T-helper 2 cell treated with Interferon-gamma antibody and Interleukin-4, amounts not matched to agents 5 μg/mL and 100 μg/mL, for 36 hours (primary cell): ENCODE data around the gene NUP93.
"Not testable (repeated sequence)": the region's sequence is repeated elsewhere in the genome, so short reads cannot be mapped to it uniquely, and the experiment has no call there.

Experiments
- DNase-seq: peaks from one replicate; pipeline ENCODE4 v3.0.0; 2021; ENCODE audit warnings: low spot score
- H3K27ac Mint-ChIP-seq: one replicate; pipeline ENCODE4 v1.8.0; 2021; ENCODE audit warnings: mild to moderate bottlenecking, mixed read lengths
- H3K27me3 Mint-ChIP-seq: one replicate; pipeline ENCODE4 v1.8.0; 2021; ENCODE audit warnings: low read depth, mixed read lengths
- H3K36me3 Mint-ChIP-seq: one replicate; pipeline ENCODE4 v1.8.0; 2021; ENCODE audit warnings: low read depth, mixed read lengths
- H3K4me1 Mint-ChIP-seq: one replicate; pipeline ENCODE4 v1.8.0; 2021; ENCODE audit warnings: low read depth, mixed read lengths
- H3K4me3 Mint-ChIP-seq: one replicate; pipeline ENCODE4 v1.8.0; 2022; ENCODE audit warnings: mild to moderate bottlenecking, moderate library complexity, mixed read lengths
- H3K9me3 Mint-ChIP-seq: one replicate; pipeline ENCODE4 v1.8.0; 2021; ENCODE audit warnings: mixed read lengths

The NUP93 gene

GRCh38 chr16:56697456-56698155, 32.3 kb upstream of the NUP93 start:
- no peak overlapping the region for H3K27ac Mint-ChIP-seq
- H3K4me1 Mint-ChIP-seq = peaks cover 8% of the 10 kb centered on the region

GRCh38 chr16:56700195-56700594, 29.7 kb upstream of the NUP93 start:
- Mint-ChIP-seq H3K27ac (no peak overlapping the region), H3K4me1 (peaks cover 8% of the 10 kb centered on the region), H3K4me3 (no peak overlapping the region), H3K36me3 (no peaks in the 10 kb centered on the region), H3K27me3 (no peaks in the 10 kb centered on the region), H3K9me3 (no peaks in the 10 kb centered on the region)
- DNase-seq = no peak

More at GRCh38 chr16:56697456-56698155, 32.3 kb upstream of the NUP93 start:
- DNase-seq = no peak
- Mint-ChIP-seq H3K4me3 (no peak overlapping the region), H3K9me3 (no peaks in the 10 kb centered on the region), H3K36me3 (no peaks in the 10 kb centered on the region), H3K27me3 (no peaks in the 10 kb centered on the region)

GRCh38 chr16:56700631-56701030, 29.3 kb upstream of the NUP93 start:
- Mint-ChIP-seq H3K36me3 (no peaks in the 10 kb centered on the region), H3K27me3 (no peaks in the 10 kb centered on the region), H3K27ac (no peak overlapping the region), H3K4me3 (no peak overlapping the region), H3K4me1 (peaks cover 8% of the 10 kb centered on the region), H3K9me3 (no peaks in the 10 kb centered on the region)
- no peak for DNase-seq

GRCh38 chr16:56701534-56701933, 28.4 kb upstream of the NUP93 start:
- H3K36me3 Mint-ChIP-seq = no peaks in the 10 kb centered on the region
- H3K4me1 Mint-ChIP-seq = peaks cover 8% of the 10 kb centered on the region
- H3K9me3 Mint-ChIP-seq = no peaks in the 10 kb centered on the region
- DNase-seq = no peak
- no peak overlapping the region for H3K27ac Mint-ChIP-seq
- no peak overlapping the region for H3K4me3 Mint-ChIP-seq
- no peaks in the 10 kb centered on the region for H3K27me3 Mint-ChIP-seq

GRCh38 chr16:56702836-56703235, 27.1 kb upstream of the NUP93 start:
- H3K9me3 Mint-ChIP-seq = no peaks in the 10 kb centered on the region
- DNase-seq = no peak
- no peak overlapping the region for H3K4me3 Mint-ChIP-seq
- peaks cover 8% of the 10 kb centered on the region for H3K4me1 Mint-ChIP-seq
- H3K27ac Mint-ChIP-seq = no peak overlapping the region
- H3K27me3 Mint-ChIP-seq = no peaks in the 10 kb centered on the region
- no peaks in the 10 kb centered on the region for H3K36me3 Mint-ChIP-seq

- Mint-ChIP-seq H3K27me3 (no peaks in the 10 kb centered on the region), H3K4me3 (peak overlapping the region; percentile 53), H3K27ac (peak overlapping the region; percentile 39), H3K4me1 (peaks cover 16% of the 10 kb centered on the region), H3K9me3 (no peaks in the 10 kb centered on the region), H3K36me3 (no peaks in the 10 kb centered on the region)
- DNase-seq = no peak
These were observed 21.1 kb upstream of the NUP93 start for GRCh38 chr16:56708525-56709442.

- no peak for DNase-seq
- H3K9me3 Mint-ChIP-seq = no peaks in the 10 kb centered on the region
- no peaks in the 10 kb centered on the region for H3K27me3 Mint-ChIP-seq
- H3K4me1 Mint-ChIP-seq = peaks cover 16% of the 10 kb centered on the region
- H3K36me3 Mint-ChIP-seq = no peaks in the 10 kb centered on the region
- no peak overlapping the region for H3K27ac Mint-ChIP-seq
- peak overlapping the region; percentile 53 for H3K4me3 Mint-ChIP-seq
These were observed 20.4 kb upstream of the NUP93 start for GRCh38 chr16:56709443-56710040.

- DNase-seq = no peak
- Mint-ChIP-seq H3K9me3 (no peaks in the 10 kb centered on the region), H3K36me3 (no peaks in the 10 kb centered on the region), H3K27ac (no peak overlapping the region), H3K27me3 (no peaks in the 10 kb centered on the region), H3K4me1 (peaks cover 16% of the 10 kb centered on the region), H3K4me3 (no peak overlapping the region)
These were observed 19.7 kb upstream of the NUP93 start for GRCh38 chr16:56710181-56710737.

GRCh38 chr16:56711862-56712261, 18.1 kb upstream of the NUP93 start:
- Mint-ChIP-seq H3K36me3 (no peaks in the 10 kb centered on the region), H3K27me3 (no peaks in the 10 kb centered on the region), H3K27ac (no peak overlapping the region), H3K9me3 (no peaks in the 10 kb centered on the region), H3K4me1 (peaks cover 16% of the 10 kb centered on the region), H3K4me3 (no peak overlapping the region)
- DNase-seq = no peak

- Mint-ChIP-seq H3K36me3 (no peaks in the 10 kb centered on the region), H3K4me3 (no peak overlapping the region), H3K27me3 (no peaks in the 10 kb centered on the region), H3K4me1 (peaks cover 10% of the 10 kb centered on the region), H3K27ac (no peak overlapping the region), H3K9me3 (no peaks in the 10 kb centered on the region)
- DNase-seq = no peak
These were observed 16.1 kb upstream of the NUP93 start for GRCh38 chr16:56713794-56714193.

GRCh38 chr16:56715126-56715525, 14.8 kb upstream of the NUP93 start:
- Mint-ChIP-seq H3K9me3 (no peaks in the 10 kb centered on the region), H3K27me3 (no peaks in the 10 kb centered on the region), H3K4me3 (no peak overlapping the region), H3K4me1 (peaks cover 5% of the 10 kb centered on the region), H3K36me3 (no peaks in the 10 kb centered on the region), H3K27ac (no peak overlapping the region)
- no peak for DNase-seq

GRCh38 chr16:56716761-56717160, 13.2 kb upstream of the NUP93 start:
- DNase-seq = no peak
- H3K9me3 Mint-ChIP-seq = no peaks in the 10 kb centered on the region
- no peaks in the 10 kb centered on the region for H3K36me3 Mint-ChIP-seq
- H3K27ac Mint-ChIP-seq = no peak overlapping the region
- no peak overlapping the region for H3K4me3 Mint-ChIP-seq
- no peaks in the 10 kb centered on the region for H3K4me1 Mint-ChIP-seq
- H3K27me3 Mint-ChIP-seq = peaks cover 4% of the 10 kb centered on the region

- H3K4me1 Mint-ChIP-seq, H3K27me3 Mint-ChIP-seq, H3K4me3 Mint-ChIP-seq, H3K27ac Mint-ChIP-seq, H3K9me3 Mint-ChIP-seq, H3K36me3 Mint-ChIP-seq, DNase-seq: not testable (repeated sequence)
These were observed 12.4 kb upstream of the NUP93 start for GRCh38 chr16:56717532-56717931.
